Breast epithelium (tissue), 3 donors: Measurements from ENCODE around the gene DCUN1D3.

ENCODE experiments used
- CTCF ChIP-seq, 3 donors: fragments of 450-650 bp; IDR thresholded peaks; one replicate each; pipeline ENCODE4 v1.5.1; 2016 to 2017; ENCODE audit warnings: antibody characterized with exemption in 3 of 3, mild to moderate bottlenecking in 3 of 3, moderate library complexity in 3 of 3
- POLR2A ChIP-seq: fragments of 450-650 bp; IDR thresholded peaks from one replicate; pipeline ENCODE4 v1.6.1; 2016; ENCODE audit warnings: antibody characterized with exemption, mild to moderate bottlenecking, moderate library complexity

GRCh38 chr16:20901436-20902112, 1.4 kb upstream of the DCUN1D3 start:
- TF ChIP-seq CTCF (IDR thresholded peaks at IDR 0.05) (no peak), POLR2A (no peak)
